Measurements from ENCODE around the gene EAF1. TPM values are rescaled to one million over a fixed set of nuclear protein-coding genes. Genes with fewer than 3 reads are reported as not detected.

The EAF1 gene
- total and polyA plus RNA-seq, 12 donors = 2.6 to 30.6 (median 20.3) TPM

GRCh38 chr3:15490158-15490557 lies 62.8 kb downstream of the EAF1 start:
- H3K36me3 ChIP-seq (replicated peaks in 1 of 2) = no peaks in the 10 kb centered on the region
- H3K4me1 ChIP-seq (replicated peaks in 1 of 2) = no peaks in the 10 kb centered on the region
- no peak overlapping the region for H3K27ac ChIP-seq
- no peak overlapping the region for H3K4me3 ChIP-seq
- intact Hi-C loops (cut with DNase I) = no loop called here
- H3K9me3 ChIP-seq (replicated peaks in 1 of 3) = no peaks in the 10 kb centered on the region
- H3K27me3 ChIP-seq = no peaks in the 10 kb centered on the region
- TF ChIP-seq CTCF (IDR thresholded peaks at IDR 0.05) (no peak), POLR2A (IDR thresholded peaks at IDR 0.05) (no peak)
- no peak for DNase-seq
- WGBS, 4 donors = 88 to 97% (median 96%) methylated on average over 2 of the region's 2 CpGs

GRCh38 chr3:15491143-15491542 lies 63.7 kb downstream of the EAF1 start:
- H3K4me1 ChIP-seq (replicated peaks in 1 of 2) = peaks cover 6 to 7% of the 10 kb centered on the region in 2 donors
- DNase-seq = no peak
- H3K4me3 ChIP-seq = no peak overlapping the region
- no peaks in the 10 kb centered on the region for H3K36me3 ChIP-seq (replicated peaks in 1 of 2)
- TF ChIP-seq POLR2A (IDR thresholded peaks at IDR 0.05) (no peak), CTCF (IDR thresholded peaks at IDR 0.05) (no peak)
- H3K27me3 ChIP-seq = no peaks in the 10 kb centered on the region
- intact Hi-C loops (cut with DNase I) = no loop called here
- no peak overlapping the region for H3K27ac ChIP-seq
- 92 to 93% (median 93%) methylated on average over 8 of the region's 8 CpGs for WGBS, 4 donors
- H3K9me3 ChIP-seq (replicated peaks in 1 of 3) = no peaks in the 10 kb centered on the region

Small RNAs within 50 kb of the gene (small RNA-seq; reads per million reads assigned to genes)
- 0 reads per million in 2 donors for gene RNU6-1024P

Other genes with a start within 250 kb of the EAF1 start
- gene CAPN7, start 221.4 kb upstream of the EAF1 start, total RNA-seq = 10 to 100 TPM; 31.1 to 54.9 (median 42.4) TPM
- 10 to 100 TPM; 14.4 to 32.4 (median 18.2) TPM for gene CAPN7, start 221.4 kb upstream of the EAF1 start, polyA plus RNA-seq
- gene SH3BP5, start 95.0 kb upstream of the EAF1 start, total RNA-seq = 100 to 1,000 TPM; 134 to 830 (median 184) TPM
- 1,000 to 10,000 TPM in 1 of 3 donors, 100 to 1,000 TPM in 2; 119 to 1,158 (median 135) TPM for gene SH3BP5, start 95.0 kb upstream of the EAF1 start, polyA plus RNA-seq
- gene METTL6, start 54 bp upstream of the EAF1 start, total RNA-seq = 10 to 100 TPM in 7 of 9 donors, 1 to 10 TPM in 2; 6.8 to 34.2 (median 13.3) TPM
- 10 to 100 TPM in 1 of 3 donors, 1 to 10 TPM in 2; 6.2 to 16.9 (median 8.4) TPM for gene METTL6, start 54 bp upstream of the EAF1 start, polyA plus RNA-seq
- gene COLQ, start 94.1 kb downstream of the EAF1 start, total RNA-seq = 1 to 10 TPM in 7 of 9 donors, under 1 TPM in 1, not detected in 1; 0.60 to 3.2 (median 2.0) TPM
- gene COLQ, start 94.1 kb downstream of the EAF1 start, polyA plus RNA-seq = 1 to 10 TPM; 1.1 to 7.7 (median 7.3) TPM
- 10 to 100 TPM; 12.3 to 41.7 (median 23.6) TPM for gene HACL1, start 174.0 kb downstream of the EAF1 start, total RNA-seq
- gene HACL1, start 174.0 kb downstream of the EAF1 start, polyA plus RNA-seq = 10 to 100 TPM; 12.8 to 25.0 (median 15.5) TPM
- 100 to 1,000 TPM in 2 of 9 donors, 10 to 100 TPM in 7; 28.0 to 148 (median 64.6) TPM for gene BTD, start 174.1 kb downstream of the EAF1 start, total RNA-seq
- gene BTD, start 174.1 kb downstream of the EAF1 start, polyA plus RNA-seq = 10 to 100 TPM in 2 of 3 donors, 1 to 10 TPM in 1; 9.9 to 27.0 (median 26.1) TPM

Measured in adrenal gland (tissue), 12 donors.